Measurements from ENCODE around the gene RHPN2. TPM values are rescaled to one million over a fixed set of nuclear protein-coding genes. Genes with fewer than 3 reads are reported as not detected.

The RHPN2 gene
- total and polyA plus RNA-seq, 7 donors, result 1.7 to 84.8 (median 3.2) TPM

DNA sequence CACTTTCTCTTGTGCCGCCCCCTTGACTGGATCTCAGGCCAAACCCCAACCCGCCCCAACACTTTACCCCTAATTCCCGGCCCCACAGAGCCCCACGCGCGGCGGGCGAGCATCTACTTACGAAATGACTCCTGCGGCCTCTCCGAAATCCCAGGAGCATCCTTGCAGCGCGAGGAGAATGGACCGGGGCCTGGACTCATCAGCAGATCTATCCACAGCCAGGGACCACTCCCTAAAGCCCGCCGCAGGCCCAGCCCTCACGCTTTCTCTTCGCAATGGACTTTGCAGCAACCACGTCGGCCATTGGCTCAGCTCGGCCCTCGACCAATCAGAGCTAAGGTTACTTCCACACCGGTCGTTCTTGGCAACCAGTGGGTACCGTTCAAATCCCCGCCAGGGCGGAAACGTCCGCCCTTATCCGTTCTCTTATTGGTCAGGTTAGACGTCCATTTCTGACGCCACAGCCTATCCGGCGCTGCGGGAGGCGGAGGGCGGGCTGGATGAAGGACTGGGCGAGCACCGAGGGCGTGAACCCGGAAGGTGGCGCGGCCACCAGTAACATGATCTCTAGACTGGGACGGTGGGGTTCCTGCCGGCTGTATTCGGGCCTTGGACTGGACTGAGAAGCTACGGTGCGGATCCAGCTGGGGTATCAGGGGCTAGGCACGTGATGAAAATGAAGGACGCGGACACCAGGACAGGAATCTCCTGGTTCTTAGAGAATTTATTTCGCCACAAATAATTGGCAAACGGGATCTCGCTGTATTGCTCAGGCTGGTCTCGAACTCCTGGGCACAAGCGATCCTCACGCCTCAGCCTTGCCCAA lies 92.8 kb downstream of the RHPN2 start, which contains the start of the genes CEP89 and FAAP24:
Gene CEP89 (minus strand): TSS at position 244 of the 826 bp plus-strand sequence. CDS start 84 bp downstream, at position 160.
Gene FAAP24 (plus strand): TSS at position 528 of the 826 bp plus-strand sequence. CDS start 955 bp downstream, outside the sequence.
- WGBS, 2 donors, result 1 to 2% methylated on average over 57 of the region's 57 CpGs
- intact Hi-C loops (cut with DNase I), result loop anchor here (2.0 to 10.0 kb wide), 2 partner anchors 153 to 205 kb away; no protein-coding TSS in a partner anchor
- Histone ChIP-seq H3K27me3 (no peaks in the 10 kb centered on the region), H3K4me3 (peak within 1 kb of the TSS; percentile 61 to 99 (median 84)), H3K36me3 (peaks cover 0 to 6% (median 2%) of the 10 kb centered on the region in 4 donors), H3K27ac (peak within 1 kb of the TSS; percentile 74 to 83 (median 78)), H3K4me1 (peaks cover 0 to 23% (median 20%) of the 10 kb centered on the region in 4 donors), H3K9me3 (no peaks in the 10 kb centered on the region)
- peak; percentile 99 for DNase-seq
- TF ChIP-seq, protein P1, sequence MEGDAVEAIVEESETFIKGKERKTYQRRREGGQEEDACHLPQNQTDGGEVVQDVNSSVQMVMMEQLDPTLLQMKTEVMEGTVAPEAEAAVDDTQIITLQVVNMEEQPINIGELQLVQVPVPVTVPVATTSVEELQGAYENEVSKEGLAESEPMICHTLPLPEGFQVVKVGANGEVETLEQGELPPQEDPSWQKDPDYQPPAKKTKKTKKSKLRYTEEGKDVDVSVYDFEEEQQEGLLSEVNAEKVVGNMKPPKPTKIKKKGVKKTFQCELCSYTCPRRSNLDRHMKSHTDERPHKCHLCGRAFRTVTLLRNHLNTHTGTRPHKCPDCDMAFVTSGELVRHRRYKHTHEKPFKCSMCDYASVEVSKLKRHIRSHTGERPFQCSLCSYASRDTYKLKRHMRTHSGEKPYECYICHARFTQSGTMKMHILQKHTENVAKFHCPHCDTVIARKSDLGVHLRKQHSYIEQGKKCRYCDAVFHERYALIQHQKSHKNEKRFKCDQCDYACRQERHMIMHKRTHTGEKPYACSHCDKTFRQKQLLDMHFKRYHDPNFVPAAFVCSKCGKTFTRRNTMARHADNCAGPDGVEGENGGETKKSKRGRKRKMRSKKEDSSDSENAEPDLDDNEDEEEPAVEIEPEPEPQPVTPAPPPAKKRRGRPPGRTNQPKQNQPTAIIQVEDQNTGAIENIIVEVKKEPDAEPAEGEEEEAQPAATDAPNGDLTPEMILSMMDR (IDR thresholded peaks at IDR 0.05), result no peak
- peak; percentile 33 to 55 (median 45) for TF ChIP-seq POLR2AphosphoS5 (IDR thresholded peaks at IDR 0.05)

DNA sequence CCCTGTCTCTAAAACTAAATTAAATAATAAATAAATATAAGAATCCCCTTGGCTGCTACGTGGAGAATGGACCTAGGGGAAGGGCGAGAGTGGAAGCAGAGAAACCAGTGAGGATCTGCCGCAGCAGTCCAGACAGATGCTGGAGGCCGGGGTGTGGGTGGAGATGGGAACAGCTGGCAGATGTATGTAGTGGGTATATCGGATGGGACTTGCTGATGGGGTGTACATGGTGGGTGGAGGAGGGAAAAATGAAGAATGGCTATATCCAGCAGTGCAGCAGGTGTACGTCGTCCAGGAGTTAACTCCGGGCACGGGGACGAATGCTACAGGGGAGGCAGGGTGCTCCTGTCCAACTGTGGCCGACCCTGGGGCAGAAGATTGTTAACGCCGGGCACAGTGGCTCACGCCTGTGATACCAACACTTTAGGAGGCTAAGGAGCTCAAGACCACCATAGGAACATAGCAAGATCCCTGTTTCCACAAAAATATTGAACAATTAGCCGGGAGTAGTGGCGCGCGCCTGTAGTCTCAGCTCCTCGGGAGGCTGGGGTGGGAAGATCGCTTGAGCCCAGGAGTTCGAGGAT lies 93.6 kb downstream of the RHPN2 start:
- no peaks in the 10 kb centered on the region for H3K9me3 ChIP-seq
- intact Hi-C loops (cut with DNase I), result loop anchor here (10.0 kb wide), 1 partner anchor 154 kb away; no protein-coding TSS in a partner anchor
- DNase-seq, result peak; percentile 64

DNA sequence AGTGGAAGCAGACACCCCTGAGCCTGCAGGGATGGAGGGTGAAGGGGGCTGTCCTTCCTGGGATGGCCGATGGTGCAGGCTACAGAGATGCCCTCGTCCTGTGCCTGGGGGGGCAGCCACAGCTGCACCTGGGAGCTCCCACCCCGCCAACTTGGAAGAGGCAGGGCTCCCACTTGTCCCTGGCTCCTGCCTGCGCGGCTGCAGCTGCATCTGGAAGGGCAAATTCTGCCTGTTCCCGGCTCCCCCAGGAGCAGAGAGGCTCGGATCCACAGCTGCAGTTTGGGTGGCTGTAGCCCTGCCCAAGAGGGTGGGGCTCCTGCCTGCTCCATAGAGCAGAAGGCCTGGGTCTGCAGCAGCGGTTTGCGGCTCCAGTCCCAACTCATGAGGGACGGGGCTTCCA lies 95.1 kb downstream of the RHPN2 start:
- Histone ChIP-seq H3K9me3 (no peaks in the 10 kb centered on the region), H3K4me1 (peaks cover 0 to 23% (median 20%) of the 10 kb centered on the region in 4 donors), H3K27me3 (no peaks in the 10 kb centered on the region), H3K4me3 (no peak overlapping the region), H3K36me3 (peaks cover 0 to 26% (median 10%) of the 10 kb centered on the region in 4 donors), H3K27ac (no peak overlapping the region)
- no peak for TF ChIP-seq EP300 (IDR thresholded peaks at IDR 0.05)
- TF ChIP-seq POLR2AphosphoS5 (IDR thresholded peaks at IDR 0.05), result no peak
- no peak for TF ChIP-seq POLR2A (IDR thresholded peaks at IDR 0.05)
- TF ChIP-seq, protein P1 (IDR thresholded peaks at IDR 0.05), result no peak
- intact Hi-C loops (cut with DNase I), result no loop called here
- DNase-seq, result peak; percentile 53
- 89 to 92% methylated on average over 10 of the region's 10 CpGs for WGBS, 2 donors

More for the DNA sequence above, 93.6 kb downstream of the RHPN2 start:
- Histone ChIP-seq H3K4me1 (peaks cover 0 to 23% (median 20%) of the 10 kb centered on the region in 4 donors), H3K27me3 (no peaks in the 10 kb centered on the region), H3K36me3 (peaks cover 0 to 11% (median 2%) of the 10 kb centered on the region in 4 donors), H3K4me3 (peak overlapping the region; percentile 61 to 99 (median 84)), H3K27ac (peak overlapping the region in 3 of 4 donors; percentile 67 to 74 (median 67))
- TF ChIP-seq, protein P1 (IDR thresholded peaks at IDR 0.05), result no peak
- TF ChIP-seq EP300 (IDR thresholded peaks at IDR 0.05) (no peak), POLR2AphosphoS5 (IDR thresholded peaks at IDR 0.05) (no peak), POLR2A (IDR thresholded peaks at IDR 0.05) (no peak)
- WGBS, 2 donors, result 19 to 30% methylated on average over 21 of the region's 21 CpGs

DNA sequence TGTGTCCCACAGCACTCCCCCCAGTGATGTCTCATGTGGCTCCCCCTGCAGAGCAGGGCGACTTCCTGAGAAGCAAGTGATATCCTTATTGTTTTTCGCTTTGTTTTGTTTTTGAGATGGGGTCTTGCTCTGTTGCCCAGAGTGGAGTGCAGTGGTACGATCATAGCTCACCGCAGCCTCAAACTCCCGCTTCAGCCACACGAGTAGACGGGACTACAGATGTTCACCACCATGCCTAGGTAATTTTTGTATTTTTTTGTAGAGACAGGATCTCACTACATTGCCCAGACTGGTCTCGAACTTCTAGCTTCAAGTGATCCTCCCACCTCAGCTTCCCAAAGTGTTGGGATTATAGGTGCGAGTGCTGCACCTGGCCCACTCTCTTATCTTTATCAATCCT lies 97.9 kb downstream of the RHPN2 start:
- Histone ChIP-seq H3K4me1 (peaks cover 0 to 21% (median 18%) of the 10 kb centered on the region in 4 donors), H3K36me3 (peaks cover 6 to 52% (median 21%) of the 10 kb centered on the region in 4 donors), H3K27me3 (no peaks in the 10 kb centered on the region), H3K4me3 (no peak overlapping the region), H3K27ac (no peak overlapping the region), H3K9me3 (no peaks in the 10 kb centered on the region)
- DNase-seq, result no peak
- TF ChIP-seq, protein P1 (IDR thresholded peaks at IDR 0.05), result no peak
- TF ChIP-seq POLR2A (IDR thresholded peaks at IDR 0.05) (no peak), POLR2AphosphoS5 (IDR thresholded peaks at IDR 0.05) (no peak), EP300 (IDR thresholded peaks at IDR 0.05) (no peak)
- intact Hi-C loops (cut with DNase I), result no loop called here
- 96% methylated on average over 9 of the region's 9 CpGs for WGBS, 2 donors

Measured in sigmoid colon (tissue), 7 donors.